Left kidney (tissue), 2 donors: ENCODE data around the gene SPCS3. TPM values are rescaled to one million over a fixed set of nuclear protein-coding genes. Genes with fewer than 3 reads are reported as not detected.
"Not testable (repeated sequence)": the region's sequence is repeated elsewhere in the genome, so short reads cannot be mapped to it uniquely, and the experiment has no call there.

Experiments used
- DNase-seq: peaks from one replicate; pipeline ENCODE4 v3.0.0-alpha.2; 2013
- polyA plus RNA-seq: library from polyadenylated mRNA; unstranded; fragments of 120-200 nt; gene quantifications from one replicate; pipeline ENCODE4 v1.2.1, GENCODE V29; 2013; ENCODE audit not compliant: insufficient read length

The SPCS3 gene
- polyA plus RNA-seq, 1 donor, result 111 TPM

DNA sequence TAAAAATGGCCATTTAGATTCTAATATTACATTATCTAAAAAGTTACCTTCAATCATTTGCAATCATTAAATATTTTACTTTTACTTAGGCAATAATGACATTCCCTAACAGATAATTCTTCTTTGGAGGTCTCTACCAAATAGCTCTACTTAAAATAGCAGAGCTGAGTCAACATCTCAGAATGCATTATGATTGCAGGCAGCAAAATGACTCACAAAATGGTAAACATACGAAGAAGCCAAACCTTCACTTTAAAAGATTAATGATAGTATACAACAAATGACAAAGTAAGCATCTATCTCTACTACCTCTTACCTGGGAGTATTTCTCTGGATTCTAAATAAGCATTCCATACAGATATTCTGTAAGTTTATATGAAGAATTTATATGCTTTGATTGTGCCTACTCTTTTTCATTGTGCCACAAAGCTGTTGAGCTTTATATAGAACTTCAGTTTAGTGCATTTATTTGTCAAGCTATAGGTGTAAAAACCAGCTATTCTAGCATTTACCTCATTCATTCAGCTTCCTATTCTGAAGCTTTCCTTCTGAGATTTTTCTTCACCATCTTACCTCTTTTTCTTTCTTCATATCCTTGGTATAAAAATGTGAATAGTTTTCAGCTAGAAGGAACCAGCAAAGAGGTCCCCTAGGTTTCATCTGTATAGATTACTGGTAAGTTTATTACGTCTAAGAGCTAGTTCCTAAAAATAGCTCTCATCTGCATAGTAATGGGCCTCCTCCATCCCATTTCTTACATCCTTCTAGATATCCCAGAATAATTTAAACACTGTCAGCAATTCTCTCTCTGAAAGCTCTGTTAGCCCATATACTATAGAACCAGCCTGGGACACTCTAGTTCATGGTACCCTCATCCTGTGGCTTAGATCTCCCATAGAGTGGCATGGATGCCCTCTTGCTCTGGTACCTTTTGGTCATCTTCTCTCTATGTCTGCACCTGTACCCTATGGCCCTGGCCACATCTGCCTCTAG is 17.2 kb upstream of the SPCS3 start:
- no peak for DNase-seq

DNA sequence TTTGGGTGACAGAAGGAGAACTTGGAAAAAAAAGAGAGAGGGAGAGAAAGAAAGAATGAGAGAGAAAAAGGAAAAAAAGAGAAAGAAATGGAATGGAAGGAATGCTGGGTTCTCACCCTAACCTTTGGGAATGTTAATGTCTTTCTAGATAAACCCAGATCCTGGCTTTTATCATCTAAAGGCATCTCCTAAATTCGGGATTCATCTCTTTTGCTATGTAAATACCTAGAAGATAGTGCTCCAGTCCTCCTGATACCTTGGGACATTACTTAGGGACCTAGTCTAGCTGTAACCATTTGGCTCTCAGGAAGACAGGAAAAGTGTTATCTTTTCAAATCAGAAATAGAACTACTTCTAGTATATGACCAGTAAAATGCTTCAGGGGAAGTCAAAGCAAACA is 15.8 kb upstream of the SPCS3 start:
- DNase-seq, result no peak

DNA sequence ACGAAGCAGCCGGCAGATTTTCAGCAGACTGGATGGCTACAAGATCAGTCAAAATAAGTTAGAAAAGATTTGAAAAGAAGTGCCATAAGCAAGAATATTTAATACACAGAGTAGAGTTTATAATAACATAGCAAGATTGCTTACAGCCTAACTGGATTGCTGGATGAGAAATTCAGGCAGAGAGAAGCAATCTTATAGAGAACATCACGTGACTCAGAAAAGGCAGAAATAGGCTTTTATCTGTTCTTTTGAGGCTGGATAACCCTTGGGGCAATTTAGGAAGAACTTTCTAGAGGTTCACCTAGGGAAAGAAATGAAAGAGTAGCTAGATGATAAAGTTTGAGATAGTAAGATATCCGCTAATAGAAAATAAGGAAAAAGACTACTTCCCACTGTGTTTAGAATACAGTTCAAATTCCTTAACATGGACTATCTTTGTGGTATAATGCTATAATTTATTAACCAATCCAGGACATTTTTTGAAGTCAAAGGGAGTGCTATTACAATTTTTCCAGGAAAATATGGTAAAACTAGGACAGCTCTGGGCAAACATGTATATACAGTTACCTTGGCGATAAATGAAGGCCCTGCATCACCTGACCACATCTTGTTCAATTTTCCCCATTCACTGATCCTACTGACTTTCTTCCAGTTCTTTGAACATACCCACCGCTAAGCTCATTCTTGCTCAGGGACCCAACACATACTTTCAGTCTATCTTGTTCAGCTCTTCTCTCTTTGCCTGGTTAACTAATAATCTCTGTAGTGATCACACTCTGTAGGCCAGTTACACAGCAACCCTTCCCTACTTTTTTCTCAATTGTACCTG is 12.7 kb upstream of the SPCS3 start:
- DNase-seq, result no peak

DNA sequence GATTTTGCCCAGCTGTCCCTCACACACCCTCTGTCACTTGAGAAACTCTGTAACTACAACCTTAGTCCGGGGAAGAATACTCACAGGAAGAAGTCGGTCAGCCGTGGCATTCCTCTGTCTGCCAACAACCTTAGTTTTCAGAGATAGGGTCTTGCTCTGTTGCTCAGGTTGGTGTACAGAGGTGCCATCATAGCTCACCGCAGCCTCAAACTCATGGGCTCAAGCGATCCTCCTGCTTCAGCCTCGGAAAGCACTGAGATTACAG is 12.2 kb upstream of the SPCS3 start:
- DNase-seq, result no peak

DNA sequence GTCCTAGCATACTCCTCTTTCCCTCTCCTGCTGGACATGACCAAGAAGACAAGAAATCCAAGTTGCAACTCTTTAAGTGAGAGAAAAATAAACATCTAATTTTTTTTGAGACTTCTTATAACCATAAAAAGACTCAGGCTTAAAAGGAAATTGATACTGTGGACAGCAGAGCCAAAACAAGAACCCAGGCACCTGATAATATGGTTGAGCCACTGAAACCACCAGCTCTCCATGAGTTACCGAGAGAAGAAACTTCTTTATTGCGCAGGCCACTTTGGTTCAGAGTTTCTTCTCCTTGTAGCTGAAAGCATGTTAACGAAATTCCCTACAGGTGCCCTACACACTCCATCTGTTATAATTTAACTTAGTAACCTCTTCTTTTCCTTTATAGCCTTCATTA is 11.3 kb upstream of the SPCS3 start:
- DNase-seq, result no peak

DNA sequence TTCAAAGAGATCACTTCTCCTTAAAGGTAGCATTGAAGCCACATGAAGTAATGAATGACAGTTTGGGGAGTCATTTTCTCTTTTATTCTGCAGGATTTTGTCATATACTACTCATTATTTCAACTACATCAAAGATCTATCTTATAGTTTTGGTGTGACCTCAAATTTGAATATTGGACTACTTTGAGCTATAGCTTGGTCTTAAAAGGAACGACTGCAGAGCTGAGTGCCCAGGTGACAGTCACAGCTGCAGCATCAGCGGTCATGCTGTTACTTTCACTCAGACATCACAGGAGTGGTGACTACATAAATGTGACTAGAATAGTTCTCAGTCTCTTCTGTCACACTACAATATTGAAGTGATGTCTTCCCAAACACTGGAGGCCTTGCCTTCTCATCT is 10.7 kb upstream of the SPCS3 start:
- no peak for DNase-seq

DNA sequence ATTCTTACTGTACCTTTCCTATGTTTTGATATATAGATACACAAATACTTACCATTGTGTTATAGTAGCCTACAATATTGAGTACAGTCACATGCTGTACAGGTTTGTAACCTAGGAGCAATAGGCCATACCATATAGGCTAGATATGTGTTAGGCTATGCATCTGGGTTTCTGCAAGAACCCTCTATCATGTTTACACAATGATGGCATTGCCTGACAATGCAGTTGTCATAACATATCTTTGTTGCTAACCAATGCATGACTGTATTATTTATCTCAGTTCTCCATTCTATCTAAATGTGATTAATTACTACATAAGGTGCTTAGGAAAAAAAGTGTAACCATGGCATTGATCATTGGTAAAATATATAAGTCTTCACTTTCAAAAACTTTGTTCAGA is 10.0 kb upstream of the SPCS3 start:
- no peak for DNase-seq

DNA sequence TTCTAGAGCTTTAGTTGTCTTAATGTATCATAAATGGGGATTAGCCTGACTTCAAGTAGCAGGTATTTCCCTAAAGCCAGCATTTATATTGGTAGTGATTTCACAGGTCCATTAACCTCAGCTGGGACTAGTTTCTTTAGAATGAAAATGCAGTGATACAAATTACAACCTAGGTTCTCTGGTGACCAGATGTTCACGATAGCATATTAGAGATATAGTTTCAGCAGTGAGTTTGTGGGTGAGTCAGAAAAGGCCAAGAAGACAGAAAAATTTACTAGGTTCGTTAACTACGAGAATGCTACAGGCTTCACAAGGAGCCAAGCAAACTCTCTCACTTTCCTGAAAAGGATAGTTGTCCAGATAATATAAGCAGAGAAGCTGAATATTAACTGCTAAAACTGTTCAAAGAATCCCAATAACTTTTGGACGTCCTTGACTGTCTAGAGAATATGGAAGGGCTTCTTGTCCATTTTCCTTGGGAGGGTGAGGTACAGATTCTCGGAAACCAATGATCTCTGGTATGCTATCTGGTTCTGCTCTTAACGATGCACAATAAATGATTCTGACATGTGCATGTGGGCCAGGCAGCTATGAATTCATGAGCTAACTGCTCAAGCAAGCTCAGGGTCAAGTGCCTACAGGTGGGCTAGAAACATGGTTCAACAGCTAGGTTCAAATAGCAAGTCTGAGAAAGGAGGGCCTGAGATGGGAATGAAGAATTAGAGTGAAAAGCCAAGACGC is 6.0 kb upstream of the SPCS3 start:
- no peak for DNase-seq

DNA sequence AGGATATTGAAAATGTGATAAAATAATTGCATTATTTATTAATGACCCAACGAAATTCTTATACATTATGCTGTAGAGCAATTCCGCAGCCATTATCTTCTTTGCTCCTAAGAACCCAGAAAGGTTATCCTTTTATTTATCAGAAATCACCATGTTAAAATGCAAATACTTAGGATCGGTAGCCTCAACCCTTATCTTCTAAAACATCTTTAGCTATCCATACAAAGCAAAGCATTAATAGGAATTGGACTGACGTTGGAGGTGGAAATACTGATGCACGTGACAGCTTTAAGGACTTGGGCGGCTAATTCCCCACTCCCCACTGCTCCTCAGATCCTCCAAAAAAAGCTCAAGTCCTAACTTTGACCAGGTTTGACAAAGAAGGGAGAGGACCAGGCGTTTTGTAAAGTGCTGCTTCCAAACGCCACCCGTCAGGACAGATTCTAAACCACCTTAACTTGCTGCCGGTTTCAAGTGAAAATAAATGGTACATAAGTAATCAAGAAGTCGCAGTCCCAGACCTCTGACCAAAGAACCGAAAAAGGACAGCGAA is 539 bp upstream of the SPCS3 start:
- DNase-seq, result no peak

DNA sequence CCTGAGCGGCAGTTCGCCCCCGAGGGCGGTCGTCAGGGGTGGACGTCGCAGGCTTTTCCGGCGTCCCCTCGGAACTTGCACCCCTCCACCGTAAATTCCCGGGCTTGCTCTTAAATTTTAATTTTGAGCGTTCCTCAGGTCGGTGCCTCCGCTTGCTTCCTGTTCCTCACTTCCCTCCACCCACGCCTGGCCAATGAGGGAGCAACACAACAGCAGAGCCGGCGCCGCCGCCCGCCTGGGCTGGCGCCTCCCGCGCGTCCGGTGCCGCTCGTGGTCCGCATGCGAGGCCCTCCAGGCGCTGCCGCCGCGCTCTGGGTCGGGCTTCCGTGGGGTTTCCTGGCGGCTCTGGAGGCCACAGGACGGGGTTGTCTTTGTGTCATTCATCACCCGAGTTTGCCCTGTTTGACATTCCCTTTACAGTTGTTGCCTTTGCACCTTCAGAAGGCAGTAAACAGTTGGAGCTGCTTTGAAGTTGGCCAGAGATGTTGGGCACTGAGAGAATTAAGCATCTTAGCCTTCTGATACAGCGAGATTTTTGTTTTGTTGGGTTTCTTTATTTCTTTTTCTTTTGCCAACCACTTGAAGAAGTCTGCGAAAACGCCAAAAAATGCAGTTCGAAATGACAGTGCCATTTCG is 692 bp downstream of the SPCS3 start:
- DNase-seq, result peak; percentile 73

DNA sequence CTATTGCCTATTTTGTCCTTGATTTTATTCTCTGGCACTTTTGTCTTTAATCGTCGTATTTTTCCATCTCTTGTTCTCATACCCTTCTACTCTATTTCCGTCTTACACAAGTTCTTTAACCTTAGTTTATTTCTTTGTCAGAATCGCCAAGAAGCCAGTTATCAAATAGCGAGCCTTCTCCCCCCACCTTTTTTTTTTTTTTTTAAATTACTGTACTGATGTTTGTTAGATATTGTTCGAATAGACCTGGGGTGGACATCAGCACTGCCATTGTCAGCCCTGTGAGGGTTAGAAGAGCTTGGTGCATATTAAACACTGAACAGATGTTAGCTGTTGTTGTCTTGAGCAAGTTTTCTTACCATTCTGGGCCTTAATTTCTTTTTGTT is 1.2 kb downstream of the SPCS3 start:
- no peak for DNase-seq

DNA sequence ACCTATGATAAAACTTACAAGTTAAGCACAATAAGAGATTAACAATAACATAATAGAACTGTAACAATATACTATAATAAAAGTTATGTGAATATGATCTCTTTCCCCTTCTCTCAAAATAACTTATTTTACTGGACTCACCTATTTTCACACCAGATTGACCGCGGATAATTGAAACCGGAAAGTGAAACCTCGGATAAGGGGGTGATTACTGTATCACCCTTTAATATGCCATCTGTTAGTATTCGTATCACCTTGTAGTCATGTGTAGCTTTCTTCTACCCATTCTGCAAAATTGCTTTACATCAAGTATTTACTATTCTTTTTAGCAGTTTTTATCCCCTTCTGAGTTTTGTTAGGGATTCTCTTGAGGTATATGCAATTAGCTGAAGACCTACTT is 1.8 kb downstream of the SPCS3 start:
- no peak for DNase-seq

DNA sequence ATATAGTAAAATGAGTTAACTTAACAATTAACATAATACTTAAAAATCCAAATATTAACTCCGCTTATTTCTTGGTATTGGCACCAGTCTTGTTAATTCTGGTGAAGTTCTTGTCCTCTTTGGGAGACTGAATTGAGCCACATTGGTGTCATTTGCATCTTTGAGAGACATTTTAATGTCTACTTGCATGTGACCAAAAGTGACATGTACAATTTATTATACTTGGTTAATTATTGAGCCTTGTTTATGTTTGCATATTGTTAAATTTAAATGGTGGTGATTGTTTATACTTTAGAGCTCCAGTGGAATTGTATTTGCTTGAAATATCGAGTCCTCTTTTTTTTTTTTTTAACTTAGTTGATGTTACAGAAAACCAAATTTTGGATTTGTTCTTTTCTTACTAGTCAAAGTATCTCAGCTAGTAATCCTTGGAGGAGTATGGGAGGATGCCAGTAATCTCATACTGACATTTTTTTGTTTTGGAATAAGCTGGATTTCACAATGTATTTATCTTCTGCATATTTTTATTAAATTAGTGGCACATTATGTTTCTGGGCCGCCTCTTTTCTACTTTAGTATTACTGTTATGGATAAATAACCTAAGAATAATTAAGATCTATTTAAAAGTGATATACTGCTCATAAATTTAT is 3.9 kb downstream of the SPCS3 start:
- DNase-seq, result no peak

DNA sequence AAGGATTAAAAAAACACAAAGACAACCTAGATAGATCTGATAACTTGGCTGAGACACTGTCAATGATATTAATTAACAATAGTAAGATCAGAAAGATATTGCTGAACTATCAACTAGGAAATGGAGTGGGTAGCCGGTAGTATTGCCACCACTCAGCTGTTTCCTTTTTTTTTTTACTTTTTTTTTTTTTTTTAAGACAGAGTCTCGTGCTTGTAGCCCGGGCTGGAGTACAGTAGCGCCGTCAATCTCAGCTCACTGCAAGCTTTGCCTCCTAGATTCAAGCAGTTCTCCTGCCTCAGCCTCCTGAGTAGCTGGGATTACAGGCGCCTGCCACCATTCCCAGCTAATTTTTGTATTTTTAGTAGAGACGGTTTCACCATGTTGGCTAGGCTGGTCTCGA is 5.1 kb downstream of the SPCS3 start:
- not testable (repeated sequence) for DNase-seq

DNA sequence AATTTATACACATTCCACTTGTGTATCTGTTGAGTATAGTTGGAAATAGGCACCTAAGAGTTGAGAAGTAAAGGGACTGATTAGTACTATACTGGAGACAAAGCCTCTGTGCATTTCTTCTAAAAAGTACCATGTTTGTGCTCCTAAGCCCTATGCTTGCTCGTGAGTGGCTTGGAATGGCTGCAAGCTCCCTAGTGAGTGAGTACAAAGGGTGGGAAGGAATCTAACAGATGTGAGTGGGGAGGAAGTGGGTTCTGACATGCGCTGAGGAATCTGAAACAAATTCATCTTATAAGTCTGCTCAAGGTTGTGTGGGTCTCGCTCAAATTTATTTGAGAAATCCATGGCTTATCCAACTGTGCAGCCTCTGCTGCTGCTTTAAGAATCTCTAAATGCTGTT is 13.3 kb downstream of the SPCS3 start:
- DNase-seq, result no peak

DNA sequence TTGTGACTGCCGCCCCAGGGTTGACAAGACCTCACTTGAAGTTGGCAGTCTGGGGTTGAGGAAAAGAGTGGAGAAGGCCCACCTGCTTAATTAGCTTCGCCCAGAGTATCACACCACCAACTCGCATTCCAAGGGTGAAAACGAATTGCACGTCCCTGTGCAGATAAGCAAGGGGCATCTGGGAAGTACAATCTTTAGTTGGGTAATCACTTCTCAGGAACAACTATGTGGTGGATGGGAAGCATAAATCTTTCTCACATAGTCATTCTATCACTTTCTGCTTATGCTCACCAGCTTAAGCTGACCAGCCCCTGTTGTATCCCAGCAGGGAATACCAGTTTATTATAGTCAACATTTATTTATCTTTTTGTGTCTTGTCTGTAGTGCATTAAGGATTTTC is 14.3 kb downstream of the SPCS3 start:
- no peak for DNase-seq

DNA sequence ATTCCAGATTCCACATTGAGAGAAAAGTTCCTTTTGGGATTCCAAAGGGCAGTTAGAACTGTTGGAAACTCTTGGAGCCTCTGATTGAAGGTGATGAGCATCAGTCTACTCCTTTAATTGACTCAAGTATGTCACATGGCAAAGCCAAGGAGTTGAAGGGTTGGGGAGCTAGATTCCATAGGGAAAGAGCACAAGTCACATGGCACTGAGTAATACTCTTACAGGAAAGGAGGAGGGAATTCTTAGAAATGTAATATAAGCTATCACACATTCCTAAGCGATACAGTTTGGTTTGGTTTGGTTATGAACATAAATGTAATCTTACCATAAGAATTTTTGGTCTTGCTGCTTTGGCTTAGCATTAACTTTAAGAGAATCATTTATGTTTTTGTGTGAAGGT is 15.7 kb downstream of the SPCS3 start:
- no peak for DNase-seq

DNA sequence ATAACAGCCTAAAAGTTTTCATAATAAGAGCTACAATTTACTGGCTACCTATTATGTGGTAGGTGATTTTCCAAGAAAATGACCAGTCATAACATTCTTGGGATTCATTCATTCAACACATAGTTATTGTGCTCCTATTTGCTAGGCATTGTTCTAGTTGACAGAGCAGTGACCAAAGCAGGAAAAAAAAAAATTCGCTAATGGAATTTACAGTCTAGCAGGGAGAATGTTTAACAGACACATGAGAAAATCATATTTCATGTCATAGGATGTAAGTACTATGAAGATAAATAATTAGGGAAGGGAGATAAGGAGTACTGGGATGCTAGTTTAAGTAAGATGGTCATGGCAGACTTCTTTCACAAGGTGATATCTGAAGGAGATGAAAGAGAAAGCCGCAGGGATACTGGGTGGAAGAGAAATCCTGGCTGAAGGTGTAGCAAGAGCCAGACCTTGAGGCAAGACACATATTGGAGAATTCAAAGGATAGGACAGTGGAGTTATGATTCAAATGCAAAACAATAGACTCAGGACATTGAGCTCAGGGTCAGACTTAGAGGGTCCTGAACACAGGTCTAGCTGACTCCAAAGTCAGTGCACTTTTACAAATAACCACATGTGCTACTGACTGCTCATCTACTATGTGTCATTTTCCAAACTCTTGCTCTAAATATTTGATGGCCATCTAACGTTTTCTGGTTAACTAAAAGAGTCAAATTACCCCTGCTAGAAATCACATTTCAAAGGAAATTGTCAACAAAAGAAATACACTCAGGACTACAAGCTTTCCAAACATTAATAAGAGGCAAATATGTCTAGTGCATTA is 20.4 kb downstream of the SPCS3 start:
- DNase-seq, result no peak

DNA sequence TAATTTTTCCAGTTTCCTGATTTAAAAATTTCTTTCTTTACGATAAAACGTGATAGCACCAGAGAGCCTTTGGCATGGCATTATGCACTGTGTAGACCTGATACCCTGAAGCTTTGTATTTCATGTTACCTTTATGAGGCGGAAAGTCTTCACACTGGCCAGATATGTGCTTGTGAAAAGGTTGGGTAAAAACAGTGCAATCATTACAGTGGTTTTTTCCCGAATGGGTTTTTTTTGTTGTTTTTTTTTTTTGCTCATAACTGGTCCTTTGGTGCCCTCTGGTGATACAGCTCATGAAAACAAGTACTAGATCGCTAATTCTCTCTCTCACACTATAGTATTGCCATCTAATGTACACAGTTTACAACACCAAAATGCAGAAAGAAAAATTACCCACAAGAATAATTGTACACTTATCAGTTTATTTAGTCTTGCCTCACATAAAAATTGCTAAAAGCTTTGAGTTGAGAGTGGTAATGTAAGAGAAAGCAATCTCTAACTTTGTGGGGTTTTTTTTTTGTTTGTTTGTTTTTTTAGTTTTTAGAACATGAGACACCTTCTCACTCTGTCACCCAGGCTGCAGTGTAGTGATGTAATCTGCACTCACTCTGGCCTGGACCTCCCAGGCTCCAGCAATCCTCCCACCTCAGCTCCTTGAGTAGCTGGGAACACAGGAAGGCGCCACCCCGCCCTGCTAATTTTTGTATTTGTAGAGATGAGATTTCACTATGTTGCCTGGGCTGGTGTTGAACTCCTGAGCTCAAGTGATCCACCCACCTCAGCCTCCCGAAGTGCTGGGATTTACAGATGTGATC is 21.3 kb downstream of the SPCS3 start:
- peak; percentile 67 for DNase-seq

DNA sequence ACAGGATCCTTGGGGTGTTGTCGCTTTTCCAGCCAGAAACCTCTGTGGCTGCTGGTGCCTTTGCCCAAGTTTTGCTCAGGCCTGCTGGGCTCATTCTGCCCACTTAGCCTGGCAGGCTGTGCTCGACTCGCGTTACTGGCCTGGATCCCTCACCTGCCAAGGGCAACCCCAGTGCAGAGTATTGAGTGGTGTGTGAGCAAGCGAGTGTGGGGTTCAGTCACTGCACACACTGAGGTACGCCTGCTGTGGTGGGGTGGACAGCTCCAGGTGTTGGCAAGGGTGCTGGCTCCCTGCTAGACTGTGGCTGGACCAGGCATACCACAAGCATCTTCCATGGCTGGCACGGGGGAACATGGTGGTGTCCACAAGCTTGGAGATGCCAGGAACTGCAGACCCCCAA is 22.6 kb downstream of the SPCS3 start:
- DNase-seq, result no peak
